Measurements from ENCODE around the gene LRRFIP1.
A peak's percentile ranks its signal among the peaks of the same experiment; 100 is the strongest.
"Not testable (repeated sequence)": the region's sequence is repeated elsewhere in the genome, so short reads cannot be mapped to it uniquely, and the experiment has no call there.

Gene LRRFIP1

GRCh38 chr2:237597196-237598145, 29.9 kb upstream of the LRRFIP1 start:
- DNase-seq = no peak

- no peak for DNase-seq
These were observed 28.7 kb upstream of the LRRFIP1 start for GRCh38 chr2:237598468-237599208.

- DNase-seq = no peak
These were observed 27.8 kb upstream of the LRRFIP1 start for GRCh38 chr2:237599465-237600110.

- DNase-seq = no peak
These were observed 27.1 kb upstream of the LRRFIP1 start for GRCh38 chr2:237600205-237600846.

GRCh38 chr2:237601453-237602116, 25.8 kb upstream of the LRRFIP1 start:
- no peak for DNase-seq

- DNase-seq = no peak
These were observed 25.0 kb upstream of the LRRFIP1 start for GRCh38 chr2:237602409-237602808.

GRCh38 chr2:237603049-237603717, 24.2 kb upstream of the LRRFIP1 start:
- no peak for DNase-seq

GRCh38 chr2:237603718-237604362, 23.5 kb upstream of the LRRFIP1 start:
- peak; percentile 34 for DNase-seq

- DNase-seq = no peak
These were observed 23.0 kb upstream of the LRRFIP1 start for GRCh38 chr2:237604391-237604790.

GRCh38 chr2:237604960-237605359, 22.4 kb upstream of the LRRFIP1 start:
- DNase-seq = no peak

- not testable (repeated sequence) for DNase-seq
These were observed 20.9 kb upstream of the LRRFIP1 start for GRCh38 chr2:237606522-237606921.

- no peak for DNase-seq
These were observed 14.6 kb upstream of the LRRFIP1 start for GRCh38 chr2:237612527-237613357.

- no peak for DNase-seq
These were observed 13.7 kb upstream of the LRRFIP1 start for GRCh38 chr2:237613679-237614078.

- DNase-seq = no peak
These were observed 13.2 kb upstream of the LRRFIP1 start for GRCh38 chr2:237614151-237614720.

GRCh38 chr2:237615631-237616249, 11.6 kb upstream of the LRRFIP1 start:
- DNase-seq = no peak

GRCh38 chr2:237616373-237616733, 11.0 kb upstream of the LRRFIP1 start:
- DNase-seq = no peak

- DNase-seq = no peak
These were observed 10.4 kb upstream of the LRRFIP1 start for GRCh38 chr2:237616734-237617586.

GRCh38 chr2:237617587-237617982, 9.8 kb upstream of the LRRFIP1 start:
- DNase-seq = no peak

GRCh38 chr2:237618449-237618848, 8.9 kb upstream of the LRRFIP1 start:
- DNase-seq = no peak
